ENCODE data around the gene ZBTB46.

GRCh38 chr20:63748070-63748933 is 82.8 kb downstream of the ZBTB46 start:
- TF ChIP-seq MAX (CRISPR knock-in tag; IDR thresholded peaks at IDR 0.05) = no peak
- TF ChIP-seq, protein P1, sequence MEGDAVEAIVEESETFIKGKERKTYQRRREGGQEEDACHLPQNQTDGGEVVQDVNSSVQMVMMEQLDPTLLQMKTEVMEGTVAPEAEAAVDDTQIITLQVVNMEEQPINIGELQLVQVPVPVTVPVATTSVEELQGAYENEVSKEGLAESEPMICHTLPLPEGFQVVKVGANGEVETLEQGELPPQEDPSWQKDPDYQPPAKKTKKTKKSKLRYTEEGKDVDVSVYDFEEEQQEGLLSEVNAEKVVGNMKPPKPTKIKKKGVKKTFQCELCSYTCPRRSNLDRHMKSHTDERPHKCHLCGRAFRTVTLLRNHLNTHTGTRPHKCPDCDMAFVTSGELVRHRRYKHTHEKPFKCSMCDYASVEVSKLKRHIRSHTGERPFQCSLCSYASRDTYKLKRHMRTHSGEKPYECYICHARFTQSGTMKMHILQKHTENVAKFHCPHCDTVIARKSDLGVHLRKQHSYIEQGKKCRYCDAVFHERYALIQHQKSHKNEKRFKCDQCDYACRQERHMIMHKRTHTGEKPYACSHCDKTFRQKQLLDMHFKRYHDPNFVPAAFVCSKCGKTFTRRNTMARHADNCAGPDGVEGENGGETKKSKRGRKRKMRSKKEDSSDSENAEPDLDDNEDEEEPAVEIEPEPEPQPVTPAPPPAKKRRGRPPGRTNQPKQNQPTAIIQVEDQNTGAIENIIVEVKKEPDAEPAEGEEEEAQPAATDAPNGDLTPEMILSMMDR (IDR thresholded peaks at IDR 0.05) = no peak
- TF ChIP-seq, protein P2, sequence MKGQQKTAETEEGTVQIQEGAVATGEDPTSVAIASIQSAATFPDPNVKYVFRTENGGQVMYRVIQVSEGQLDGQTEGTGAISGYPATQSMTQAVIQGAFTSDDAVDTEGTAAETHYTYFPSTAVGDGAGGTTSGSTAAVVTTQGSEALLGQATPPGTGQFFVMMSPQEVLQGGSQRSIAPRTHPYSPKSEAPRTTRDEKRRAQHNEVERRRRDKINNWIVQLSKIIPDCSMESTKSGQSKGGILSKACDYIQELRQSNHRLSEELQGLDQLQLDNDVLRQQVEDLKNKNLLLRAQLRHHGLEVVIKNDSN (CRISPR knock-in tag; IDR thresholded peaks at IDR 0.05) = no peak
- no peak for TF ChIP-seq ELF4 (CRISPR knock-in tag; IDR thresholded peaks at IDR 0.05; ENCODE audit: low read depth)
- TF ChIP-seq ZNF671 (CRISPR knock-in tag; IDR thresholded peaks at IDR 0.05) = no peak
- no peak for TF ChIP-seq ZNF396 (CRISPR knock-in tag; IDR thresholded peaks at IDR 0.05; ENCODE audit: borderline replicate concordance)
- no peak for TF ChIP-seq TEAD1 (CRISPR knock-in tag; IDR thresholded peaks at IDR 0.05)
- TF ChIP-seq NR3C1 (CRISPR knock-in tag; conservative IDR thresholded peaks at IDR 0.05; ENCODE audit: low read depth) = no peak
- TF ChIP-seq PREB (CRISPR knock-in tag; IDR thresholded peaks at IDR 0.05; ENCODE audit: borderline replicate concordance) = no peak
